CD1c-positive myeloid dendritic cell (primary cell): ENCODE results near the gene OTOP1.
A peak's percentile ranks its signal among the peaks of the same experiment; 100 is the strongest.
"Not testable (repeated sequence)": the region's sequence is repeated elsewhere in the genome, so short reads cannot be mapped to it uniquely, and the experiment has no call there.

Source experiments
- DNase-seq: peaks from one replicate; pipeline ENCODE4 v3.0.0-alpha.2; 2016; ENCODE audit errors: extremely low spot score

Gene OTOP1

GRCh38 chr4:4164532-4165173 is 62.1 kb downstream of the OTOP1 start:
- not testable (repeated sequence) for DNase-seq

- DNase-seq: not testable (repeated sequence)
These were observed 64.5 kb downstream of the OTOP1 start for GRCh38 chr4:4162186-4162585.

- DNase-seq: not testable (repeated sequence)
These were observed 65.6 kb downstream of the OTOP1 start for GRCh38 chr4:4160956-4161665.

- peak; percentile 11 for DNase-seq
These were observed 81.1 kb downstream of the OTOP1 start for GRCh38 chr4:4145622-4146021.

GRCh38 chr4:4143376-4143775 is 83.4 kb downstream of the OTOP1 start:
- DNase-seq: not testable (repeated sequence)

GRCh38 chr4:4142679-4143078 is 84.0 kb downstream of the OTOP1 start:
- DNase-seq: not testable (repeated sequence)

GRCh38 chr4:4141186-4141585 is 85.5 kb downstream of the OTOP1 start:
- DNase-seq: not testable (repeated sequence)
